ENCODE results near the gene WDR54.
"Not testable (repeated sequence)": the region's sequence is repeated elsewhere in the genome, so short reads cannot be mapped to it uniquely, and the experiment has no call there.

The WDR54 gene

DNA sequence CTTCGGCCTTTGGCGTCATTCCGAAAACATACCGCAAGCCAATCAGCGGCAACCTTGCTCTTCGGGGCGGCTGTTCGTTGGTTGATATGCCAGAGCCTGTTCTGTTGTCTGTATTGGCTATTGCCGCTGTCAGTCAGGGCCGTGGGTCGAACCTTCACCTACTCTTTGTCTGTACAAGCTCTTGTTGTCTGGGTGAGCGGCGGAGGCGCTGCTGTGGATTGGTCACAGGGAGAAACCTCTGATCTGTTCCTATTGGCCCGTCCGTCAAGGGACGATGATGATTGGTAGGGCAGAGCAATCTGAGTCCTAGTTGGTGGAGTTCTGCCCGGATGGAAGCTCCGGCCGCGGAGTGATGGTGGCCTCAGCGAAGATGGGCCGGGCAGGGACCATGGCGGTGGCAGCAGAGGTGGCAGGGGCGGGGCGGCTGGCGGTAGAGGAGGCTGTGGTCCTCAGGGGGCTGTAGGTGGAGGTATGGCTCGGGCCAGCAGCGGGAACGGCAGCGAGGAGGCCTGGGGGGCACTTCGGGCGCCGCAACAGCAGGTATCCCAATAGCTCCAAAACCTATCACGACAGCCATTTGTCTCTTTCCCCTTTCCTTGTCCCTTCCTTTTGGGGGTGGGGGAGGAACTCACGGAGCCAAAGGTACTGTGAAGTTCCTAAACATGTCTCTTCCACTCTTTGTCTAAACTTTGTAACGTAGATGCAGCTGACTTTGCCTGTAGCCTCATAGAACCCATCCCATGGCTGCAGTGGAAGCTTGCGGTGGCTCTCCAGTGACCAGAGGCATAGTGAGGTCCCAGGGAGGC is 36.8 kb downstream of the WDR54 start, which contains the start of gene WBP1:
WBP1 (plus strand) TSS at position 307 of the 806 bp plus-strand sequence; CDS start at position 472, 165 bp downstream.
- DNase-seq = peak; percentile 97

DNA sequence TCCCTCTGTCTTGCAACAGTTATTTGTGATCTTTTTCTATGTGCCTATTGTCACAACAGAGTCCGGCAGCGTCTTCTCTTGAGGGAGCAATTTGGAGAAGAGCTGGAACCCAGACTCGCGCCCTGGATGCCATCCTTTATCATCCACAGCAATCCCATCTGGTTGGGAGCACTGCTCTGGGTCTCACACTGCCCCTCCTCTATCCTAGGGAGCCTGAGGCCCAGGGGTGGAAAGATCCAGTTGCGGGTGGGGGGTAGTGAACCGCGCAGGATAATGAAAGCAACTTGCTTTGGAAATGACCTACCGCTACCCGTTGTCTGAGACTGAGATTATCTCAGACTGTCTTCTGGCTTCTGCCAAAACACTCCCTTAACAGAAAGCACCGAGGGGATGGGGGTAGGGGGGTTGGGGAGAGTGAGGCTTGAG is 37.4 kb downstream of the WDR54 start:
- DNase-seq = no peak

GRCh38 chr2:74459503-74460118 is 38.1 kb downstream of the WDR54 start:
- not testable (repeated sequence) for DNase-seq

DNA sequence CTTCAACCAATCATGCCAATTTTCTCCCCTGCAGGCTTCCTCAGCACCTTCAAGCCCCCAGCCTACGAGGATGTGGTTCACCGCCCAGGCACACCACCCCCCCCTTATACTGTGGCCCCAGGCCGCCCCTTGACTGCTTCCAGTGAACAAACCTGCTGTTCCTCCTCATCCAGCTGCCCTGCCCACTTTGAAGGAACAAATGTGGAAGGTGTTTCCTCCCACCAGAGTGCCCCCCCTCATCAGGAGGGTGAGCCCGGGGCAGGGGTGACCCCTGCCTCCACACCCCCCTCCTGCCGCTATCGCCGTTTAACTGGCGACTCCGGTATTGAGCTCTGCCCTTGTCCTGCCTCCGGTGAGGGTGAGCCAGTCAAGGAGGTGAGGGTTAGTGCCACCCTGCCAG is 38.7 kb downstream of the WDR54 start:
- DNase-seq = not testable (repeated sequence)

DNA sequence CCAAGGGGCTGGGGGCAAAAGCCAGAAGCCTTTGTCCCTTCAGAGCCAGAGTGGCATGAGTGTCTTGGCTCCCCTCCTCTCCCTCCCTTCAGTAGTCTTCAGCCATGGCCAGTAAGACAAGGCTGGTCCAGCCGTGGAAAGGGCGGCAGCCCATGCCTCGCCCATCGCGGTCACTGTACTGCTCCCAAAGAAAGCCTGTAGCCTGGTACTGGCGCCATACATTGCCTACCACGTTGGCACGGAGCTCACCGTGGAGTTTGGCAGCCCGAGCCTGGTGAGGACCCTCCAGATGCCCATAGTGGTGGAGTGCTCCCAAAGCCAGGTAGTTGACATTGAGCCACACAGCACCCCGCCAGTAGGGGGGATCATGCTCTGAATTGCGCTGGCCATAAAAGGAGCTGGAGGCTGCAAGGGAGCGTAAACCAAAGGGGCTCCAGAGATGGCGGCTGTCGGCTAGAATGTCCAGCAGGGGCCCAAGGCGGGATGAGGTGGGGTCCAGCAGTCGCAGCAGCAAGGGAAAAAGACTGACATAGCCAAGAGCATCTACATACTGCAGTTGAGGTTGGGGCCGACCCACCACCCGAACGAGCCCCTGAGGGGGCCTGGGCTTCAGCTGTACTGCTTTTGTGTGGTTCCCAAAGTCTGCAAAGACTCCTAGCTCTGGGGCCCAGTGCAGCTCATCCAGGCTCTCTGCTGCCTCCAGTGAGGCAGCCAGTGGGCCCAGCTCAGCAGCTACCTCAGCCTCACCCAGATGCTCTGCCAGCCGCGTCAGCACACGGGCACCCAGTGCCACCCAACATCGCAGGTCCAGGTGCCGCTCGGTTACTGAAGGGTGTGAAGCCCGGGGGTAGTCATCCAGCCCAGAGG is 39.9 kb downstream of the WDR54 start:
- no peak for DNase-seq

DNA sequence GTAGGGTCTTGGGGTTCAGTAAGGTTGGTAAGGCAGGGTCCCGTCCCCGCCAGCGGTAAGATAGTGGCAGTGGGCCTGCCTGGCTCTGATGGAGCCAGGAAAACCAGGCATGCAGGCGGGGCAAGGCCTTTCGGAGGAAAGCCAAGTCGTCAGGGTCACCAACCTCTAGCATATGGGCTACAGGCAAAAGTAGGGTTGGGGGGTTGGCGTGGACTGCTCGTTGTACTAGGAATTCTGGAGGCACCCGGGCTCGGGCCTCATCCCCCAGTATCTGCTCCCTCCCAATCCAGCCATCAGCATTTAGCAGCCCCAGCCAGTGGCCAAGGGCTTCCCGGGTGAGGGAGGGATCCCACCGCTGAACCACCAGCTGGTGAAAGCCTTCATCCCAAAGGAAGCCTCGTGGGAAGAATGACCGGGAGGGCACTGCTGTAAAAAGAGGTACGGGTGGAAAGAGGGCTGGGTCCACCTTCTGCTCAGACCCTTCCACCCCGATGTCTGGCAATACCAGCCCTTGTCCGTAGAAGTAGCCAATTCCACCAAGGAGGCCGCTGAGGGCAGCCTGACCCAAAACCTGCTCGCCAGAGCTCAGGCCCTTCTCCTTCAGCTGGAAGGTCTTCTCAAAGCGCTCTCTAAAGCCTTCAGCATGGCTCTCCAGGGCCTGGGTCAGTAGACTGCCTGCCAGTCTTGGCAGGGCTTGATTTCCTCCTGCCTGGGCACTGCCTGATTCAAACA is 40.7 kb downstream of the WDR54 start:
- no peak for DNase-seq

GRCh38 chr2:74462786-74463105 is 41.2 kb downstream of the WDR54 start:
- no peak for DNase-seq

DNA sequence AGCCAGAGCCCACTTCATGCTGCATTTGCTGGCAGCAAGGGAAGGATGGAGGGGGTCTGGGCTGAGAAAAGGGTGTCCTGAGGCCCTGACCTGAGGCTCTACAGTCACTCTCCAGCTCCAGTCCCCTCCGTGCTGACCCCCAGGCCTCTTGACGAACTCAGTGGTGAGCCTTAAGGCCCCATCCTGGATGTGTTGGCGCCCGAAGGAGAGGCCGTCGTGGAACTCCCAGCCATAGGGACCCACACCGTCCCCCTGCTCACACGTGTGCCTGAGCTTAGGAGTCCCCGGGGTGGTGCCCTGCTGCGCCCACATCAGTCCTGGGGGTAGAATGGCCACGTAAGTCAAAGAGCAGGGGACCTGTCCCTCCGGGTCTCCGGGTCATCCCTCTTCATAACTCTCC is 42.9 kb downstream of the WDR54 start:
- DNase-seq = no peak

DNA sequence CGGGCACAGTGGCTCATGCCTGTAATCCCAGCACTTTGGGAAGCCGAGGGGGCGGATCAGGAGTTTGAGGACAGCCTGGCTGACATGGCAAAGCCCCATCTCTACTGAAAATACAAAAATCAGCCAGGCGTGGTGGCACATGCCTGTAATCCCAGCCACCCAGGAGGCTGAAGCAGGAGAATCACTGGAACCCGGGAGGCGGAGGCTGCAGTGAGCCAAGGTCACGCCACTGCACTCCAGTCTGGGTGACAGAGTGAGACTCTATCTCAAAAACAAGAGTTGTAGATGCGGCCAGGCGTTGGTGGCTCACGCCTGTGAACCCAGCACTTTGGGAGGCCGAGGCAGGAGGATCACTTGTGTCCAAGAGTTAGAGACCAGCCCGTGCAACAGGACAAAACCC is 49.2 kb downstream of the WDR54 start:
- not testable (repeated sequence) for DNase-seq

DNA sequence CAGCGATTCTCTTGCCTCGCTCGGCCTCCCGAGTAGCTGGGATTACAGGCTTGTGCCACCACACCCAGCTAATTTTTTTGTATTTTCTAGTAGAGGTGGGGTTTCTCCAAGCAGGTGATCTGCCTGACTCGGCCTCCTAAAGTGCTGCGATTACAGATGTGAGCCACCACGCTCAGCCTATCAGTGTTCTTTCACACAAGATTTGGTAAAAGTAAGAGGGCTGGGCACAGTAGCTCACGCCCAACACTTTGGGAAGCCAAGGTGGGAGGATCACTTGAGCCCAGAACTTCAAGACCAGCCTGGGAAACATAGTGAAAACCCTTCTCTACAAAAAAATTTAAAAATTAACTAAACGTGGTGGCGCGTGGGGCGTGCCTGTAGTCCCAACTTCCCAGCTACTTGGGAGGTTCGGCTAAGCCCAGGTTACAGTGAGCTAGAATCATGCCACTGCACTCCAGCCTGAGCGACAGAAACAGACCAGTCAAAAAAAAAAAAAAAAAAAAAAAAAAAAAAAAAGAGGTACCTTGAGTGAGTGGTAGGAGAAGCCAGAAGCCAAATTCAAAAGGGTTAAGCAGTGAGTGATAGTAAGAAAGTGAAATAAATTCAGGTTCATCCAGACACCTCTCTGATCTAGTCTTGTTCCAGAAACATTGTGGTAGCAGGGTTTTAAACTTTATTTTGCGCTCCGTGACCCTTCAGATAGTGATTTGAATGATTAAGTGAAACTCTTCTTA is 50.0 kb downstream of the WDR54 start:
- no peak for DNase-seq

GRCh38 chr2:74472086-74472944 is 50.8 kb downstream of the WDR54 start, which contains the start of gene MRPL53:
Gene MRPL53 (minus strand): TSS chr2:74472680. CDS start chr2:74472660, 20 bp downstream.
- peak; percentile 87 for DNase-seq

DNA sequence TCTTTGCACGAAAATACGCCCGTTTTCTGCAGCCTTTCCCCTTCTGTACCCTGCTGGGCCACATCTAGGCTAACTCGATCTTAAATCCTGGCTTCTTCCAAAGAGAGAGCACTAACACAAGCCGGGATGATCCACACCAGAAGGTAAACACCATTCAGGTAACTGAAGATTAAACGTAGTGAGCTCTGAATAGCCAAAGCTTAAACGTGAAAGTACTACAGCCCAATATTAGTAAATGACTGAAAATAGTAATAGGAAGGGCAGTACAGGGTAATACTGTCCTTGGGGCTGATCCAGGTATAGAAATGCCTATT is 51.4 kb downstream of the WDR54 start:
- no peak for DNase-seq

DNA sequence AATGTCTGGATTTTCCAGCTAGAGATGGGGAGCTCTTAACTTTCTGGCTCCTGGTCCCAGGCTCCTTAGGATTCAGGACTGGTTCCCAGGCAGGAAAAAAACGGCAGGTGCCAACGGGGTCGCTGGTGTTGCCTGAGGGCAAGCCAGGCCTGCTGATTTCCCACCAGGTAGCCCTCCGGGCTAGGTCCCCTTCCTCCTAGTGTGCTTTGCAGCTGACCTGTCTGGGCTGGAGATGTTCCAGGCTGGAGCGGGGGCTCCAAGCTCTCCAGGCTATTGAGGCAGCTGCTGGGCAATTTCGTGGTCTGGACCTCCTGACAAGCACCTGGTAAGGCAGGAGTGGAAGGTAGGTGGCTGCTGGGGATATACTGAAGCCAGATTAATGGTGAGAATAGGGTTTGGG is 53.0 kb downstream of the WDR54 start:
- DNase-seq = no peak

DNA sequence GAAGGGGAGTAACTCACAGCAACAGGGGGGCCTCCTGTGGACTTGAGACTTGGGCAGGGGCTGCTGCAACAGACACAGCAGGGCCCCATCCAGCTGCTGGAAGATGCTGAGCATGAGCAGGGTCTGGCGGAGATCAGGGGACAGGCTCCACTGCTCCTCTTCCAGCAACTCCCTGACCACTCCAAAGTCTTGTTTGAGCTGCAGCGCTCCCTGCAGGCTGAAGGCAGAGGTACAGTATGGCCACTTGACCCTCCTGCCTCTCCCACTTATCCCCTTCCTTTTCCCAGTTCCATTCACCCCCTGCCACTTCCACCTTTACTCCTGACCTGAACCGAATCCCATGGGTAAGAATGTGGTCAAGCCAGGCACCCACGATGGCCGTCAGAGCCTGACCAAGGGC is 53.4 kb downstream of the WDR54 start:
- no peak for DNase-seq
